ENCODE measurements around the gene ADCY10. TPM values are rescaled to one million over a fixed set of nuclear protein-coding genes. Genes with fewer than 3 reads are reported as not detected.
A peak's percentile ranks its signal among the peaks of the same experiment; 100 is the strongest.

Gene ADCY10
- total RNA-seq, 1 donor from 2014 or later = not detected

- Histone ChIP-seq H3K9ac (peak within 1 kb of the TSS; percentile 85), H3K4me1 (peaks cover 17% of the 10 kb centered on the region), H3K4me2 (peak within 1 kb of the TSS; percentile 97), H4K20me1 (ENCODE audit: low read depth) (peaks cover 4% of the 10 kb centered on the region), H3F3A (ENCODE audit: low read depth) (peaks cover 29% of the 10 kb centered on the region), H3K36me3 (no peaks in the 10 kb centered on the region), H2AFZ (replicated peaks) (peak within 1 kb of the TSS; percentile 65), H3K27ac (peak within 1 kb of the TSS; percentile 92), H3K79me2 (ENCODE audit: low read depth) (peaks cover 62% of the 10 kb centered on the region), H3K9me3 (ENCODE audit: low read depth) (no peaks in the 10 kb centered on the region), H3K4me3 (peak within 1 kb of the TSS; percentile 81), H3K27me3 (no peaks in the 10 kb centered on the region)
- Mint-ChIP-seq H3K36me3 (peaks cover 5% of the 10 kb centered on the region), H3K27ac (peak within 1 kb of the TSS; percentile 100), H3K27me3 (ENCODE audit: insufficient read depth, low read depth) (no peaks in the 10 kb centered on the region), H3K9me3 (no peaks in the 10 kb centered on the region), H3K4me3 (peak within 1 kb of the TSS; percentile 97), H3K4me1 (peaks cover 21% of the 10 kb centered on the region)
- TF ChIP-seq EZH2phosphoT487 (IDR thresholded peaks at IDR 0.05) (no peak), EZH2 (IDR thresholded peaks at IDR 0.05) (no peak), CTCF (IDR thresholded peaks at IDR 0.05) (no peak)
- peak; percentile 78 for DNase-seq (ENCODE audit: low spot score)
Measured at GRCh38 chr1:167936930-167937708, 23.2 kb upstream of the ADCY10 start, which contains the start of gene MPC2. TSS of gene MPC2 (minus strand) at chr1:167937072. CDS start at chr1:167935841, 1,231 bp downstream.

- peak; percentile 2 for TF ChIP-seq EZH2 (IDR thresholded peaks at IDR 0.05)
- TF ChIP-seq EZH2phosphoT487 (IDR thresholded peaks at IDR 0.05) = no peak
- Mint-ChIP-seq H3K4me1 (peaks cover 21% of the 10 kb centered on the region), H3K4me3 (peak within 1 kb of the TSS; percentile 97), H3K27ac (peak within 1 kb of the TSS; percentile 100), H3K36me3 (peaks cover 2% of the 10 kb centered on the region), H3K9me3 (no peaks in the 10 kb centered on the region), H3K27me3 (ENCODE audit: insufficient read depth, low read depth) (no peaks in the 10 kb centered on the region)
- H3K4me2 ChIP-seq = peak within 1 kb of the TSS; percentile 97
- H3K27me3 ChIP-seq = no peaks in the 10 kb centered on the region
- peak within 1 kb of the TSS; percentile 65 for H2AFZ ChIP-seq (replicated peaks)
- peaks cover 4% of the 10 kb centered on the region for H4K20me1 ChIP-seq (ENCODE audit: low read depth)
- H3K4me1 ChIP-seq = peaks cover 17% of the 10 kb centered on the region
- peak; percentile 99 for DNase-seq (ENCODE audit: low spot score)
- H3K36me3 ChIP-seq = no peaks in the 10 kb centered on the region
- peaks cover 29% of the 10 kb centered on the region for H3F3A ChIP-seq (ENCODE audit: low read depth)
- peak within 1 kb of the TSS; percentile 85 for H3K9ac ChIP-seq
- peaks cover 59% of the 10 kb centered on the region for H3K79me2 ChIP-seq (ENCODE audit: low read depth)
- H3K27ac ChIP-seq = peak within 1 kb of the TSS; percentile 92
- H3K9me3 ChIP-seq (ENCODE audit: low read depth) = no peaks in the 10 kb centered on the region
- peak within 1 kb of the TSS; percentile 81 for H3K4me3 ChIP-seq
Measured at GRCh38 chr1:167936068-167936929, 22.4 kb upstream of the ADCY10 start, which contains the start of gene DCAF6. TSS of gene DCAF6 (plus strand) at chr1:167936683. CDS start at chr1:167936912, 229 bp downstream.

- peak overlapping the region; percentile 80 for H3K4me2 ChIP-seq
- H3K4me3 ChIP-seq = peak overlapping the region; percentile 81
- Mint-ChIP-seq H3K36me3 (peaks cover 2% of the 10 kb centered on the region), H3K27me3 (ENCODE audit: insufficient read depth, low read depth) (no peaks in the 10 kb centered on the region), H3K4me3 (peak overlapping the region; percentile 97), H3K4me1 (peaks cover 21% of the 10 kb centered on the region), H3K27ac (peak overlapping the region; percentile 97), H3K9me3 (no peaks in the 10 kb centered on the region)
- H4K20me1 ChIP-seq (ENCODE audit: low read depth) = peaks cover 4% of the 10 kb centered on the region
- peaks cover 29% of the 10 kb centered on the region for H3F3A ChIP-seq (ENCODE audit: low read depth)
- H3K27ac ChIP-seq = no peak overlapping the region
- H2AFZ ChIP-seq (replicated peaks) = peak overlapping the region; percentile 65
- peaks cover 53% of the 10 kb centered on the region for H3K79me2 ChIP-seq (ENCODE audit: low read depth)
- H3K4me1 ChIP-seq = peaks cover 17% of the 10 kb centered on the region
- TF ChIP-seq CTCF (IDR thresholded peaks at IDR 0.05) (no peak), EZH2phosphoT487 (IDR thresholded peaks at IDR 0.05) (no peak), EZH2 (IDR thresholded peaks at IDR 0.05) (peak; percentile 8)
- peak overlapping the region; percentile 57 for H3K9ac ChIP-seq
- H3K27me3 ChIP-seq = no peaks in the 10 kb centered on the region
- no peaks in the 10 kb centered on the region for H3K9me3 ChIP-seq (ENCODE audit: low read depth)
- no peak for DNase-seq (ENCODE audit: low spot score)
- H3K36me3 ChIP-seq = no peaks in the 10 kb centered on the region
Measured at GRCh38 chr1:167935216-167936067, 21.5 kb upstream of the ADCY10 start.
